ENCODE measurements around the gene CYP27C1.

The CYP27C1 gene

DNA sequence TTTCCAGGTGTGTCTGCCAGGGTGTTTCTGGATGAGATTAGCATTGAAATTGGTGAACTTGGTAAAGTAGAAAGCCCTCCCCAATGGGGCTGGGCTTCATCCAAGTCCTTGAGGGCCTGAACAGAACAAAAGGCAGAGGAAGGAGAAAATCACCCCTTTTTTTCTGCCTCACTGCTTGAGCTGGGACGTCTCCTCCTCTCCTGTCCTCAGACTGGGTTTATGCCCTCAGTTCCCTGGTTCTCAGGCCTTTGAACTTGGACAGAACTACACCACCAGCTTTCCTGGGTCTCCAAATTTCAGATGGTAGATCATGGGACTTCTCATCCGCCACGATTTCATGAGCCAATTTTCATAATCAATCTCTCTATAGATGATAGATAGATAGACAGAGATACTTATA lies 59.4 kb downstream of the CYP27C1 start:
- TF ChIP-seq, protein P1, sequence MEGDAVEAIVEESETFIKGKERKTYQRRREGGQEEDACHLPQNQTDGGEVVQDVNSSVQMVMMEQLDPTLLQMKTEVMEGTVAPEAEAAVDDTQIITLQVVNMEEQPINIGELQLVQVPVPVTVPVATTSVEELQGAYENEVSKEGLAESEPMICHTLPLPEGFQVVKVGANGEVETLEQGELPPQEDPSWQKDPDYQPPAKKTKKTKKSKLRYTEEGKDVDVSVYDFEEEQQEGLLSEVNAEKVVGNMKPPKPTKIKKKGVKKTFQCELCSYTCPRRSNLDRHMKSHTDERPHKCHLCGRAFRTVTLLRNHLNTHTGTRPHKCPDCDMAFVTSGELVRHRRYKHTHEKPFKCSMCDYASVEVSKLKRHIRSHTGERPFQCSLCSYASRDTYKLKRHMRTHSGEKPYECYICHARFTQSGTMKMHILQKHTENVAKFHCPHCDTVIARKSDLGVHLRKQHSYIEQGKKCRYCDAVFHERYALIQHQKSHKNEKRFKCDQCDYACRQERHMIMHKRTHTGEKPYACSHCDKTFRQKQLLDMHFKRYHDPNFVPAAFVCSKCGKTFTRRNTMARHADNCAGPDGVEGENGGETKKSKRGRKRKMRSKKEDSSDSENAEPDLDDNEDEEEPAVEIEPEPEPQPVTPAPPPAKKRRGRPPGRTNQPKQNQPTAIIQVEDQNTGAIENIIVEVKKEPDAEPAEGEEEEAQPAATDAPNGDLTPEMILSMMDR (IDR thresholded peaks at IDR 0.05; ENCODE audit: poor library complexity, severe bottlenecking): no peak
- ATAC-seq (ENCODE audit: low read depth) (no peak), DNase-seq (ENCODE audit: low spot score) (no peak)
- Histone ChIP-seq H3K27me3 (ENCODE audit: insufficient read depth, poor library complexity, severe bottlenecking) (no peaks in the 10 kb centered on the region), H3K36me3 (ENCODE audit: low read depth) (no peaks in the 10 kb centered on the region), H3K9me3 (ENCODE audit: severe bottlenecking) (no peaks in the 10 kb centered on the region), H3K27ac (ENCODE audit: poor library complexity, severe bottlenecking) (no peak overlapping the region), H3K4me1 (ENCODE audit: insufficient read depth, poor library complexity, severe bottlenecking) (no peaks in the 10 kb centered on the region), H3K4me3 (ENCODE audit: severe bottlenecking) (no peak overlapping the region)

DNA sequence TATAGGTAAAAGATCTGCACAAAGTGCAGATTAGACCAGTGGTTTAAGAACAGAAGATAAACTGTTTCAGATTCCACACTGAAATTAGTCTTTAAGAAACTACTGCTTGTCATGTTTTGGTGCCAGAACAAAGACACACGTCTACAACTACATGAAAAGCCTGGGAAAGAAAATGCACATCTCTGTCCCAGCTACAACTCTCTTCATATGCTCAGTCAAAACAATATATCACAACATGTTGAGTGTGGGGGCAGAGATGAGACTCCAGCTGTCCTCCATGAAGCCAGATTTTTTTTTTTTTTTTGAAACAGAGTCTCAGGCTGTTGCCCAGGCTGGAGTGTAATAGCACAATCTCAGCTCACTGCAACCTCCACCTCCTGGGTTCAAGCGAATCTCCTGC lies 60.6 kb downstream of the CYP27C1 start:
- no peak overlapping the region for H3K27ac ChIP-seq (ENCODE audit: poor library complexity, severe bottlenecking)
- H3K36me3 ChIP-seq (ENCODE audit: low read depth): no peaks in the 10 kb centered on the region
- H3K9me3 ChIP-seq (ENCODE audit: severe bottlenecking): no peaks in the 10 kb centered on the region
- DNase-seq (ENCODE audit: low spot score): no peak
- H3K4me3 ChIP-seq (ENCODE audit: severe bottlenecking): no peak overlapping the region
- H3K4me1 ChIP-seq (ENCODE audit: insufficient read depth, poor library complexity, severe bottlenecking): no peaks in the 10 kb centered on the region
- ATAC-seq (ENCODE audit: low read depth): no peak
- TF ChIP-seq, protein P1 (IDR thresholded peaks at IDR 0.05; ENCODE audit: poor library complexity, severe bottlenecking): no peak
- no peaks in the 10 kb centered on the region for H3K27me3 ChIP-seq (ENCODE audit: insufficient read depth, poor library complexity, severe bottlenecking)

DNA sequence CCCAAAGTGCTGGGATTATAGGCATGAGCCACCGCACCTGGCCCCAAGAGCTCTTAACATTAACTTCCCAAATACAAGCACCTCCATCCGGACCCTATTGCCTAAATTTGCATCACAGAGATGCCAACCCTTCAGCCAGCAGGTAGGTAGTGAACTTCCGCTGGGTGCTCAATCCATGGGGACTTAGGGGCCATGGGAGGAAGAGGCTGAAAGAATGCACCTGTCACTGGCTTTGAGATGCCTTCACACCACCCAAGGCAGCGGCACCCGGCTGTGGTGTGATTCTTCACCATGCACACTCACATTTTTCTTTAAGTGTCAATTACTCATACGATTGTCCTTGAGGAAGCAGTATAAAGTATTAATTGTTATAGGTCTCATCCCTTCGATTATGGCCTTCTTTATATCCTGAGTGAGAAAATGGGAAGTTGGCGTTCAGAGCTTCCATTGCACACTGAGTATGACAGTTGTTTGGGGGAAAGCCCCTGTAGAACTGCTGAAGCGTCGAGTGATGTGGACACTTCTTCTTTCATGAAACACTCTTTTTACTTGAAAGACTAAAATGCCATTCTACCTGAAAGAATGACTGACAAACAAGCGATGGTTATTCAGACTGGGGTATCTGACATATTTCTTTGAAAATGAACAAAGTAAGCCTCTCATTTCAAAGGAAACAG lies 61.3 kb downstream of the CYP27C1 start:
- TF ChIP-seq, protein P1 (IDR thresholded peaks at IDR 0.05; ENCODE audit: poor library complexity, severe bottlenecking): no peak
- H3K9me3 ChIP-seq (ENCODE audit: severe bottlenecking): no peaks in the 10 kb centered on the region
- no peaks in the 10 kb centered on the region for H3K27me3 ChIP-seq (ENCODE audit: insufficient read depth, poor library complexity, severe bottlenecking)
- H3K36me3 ChIP-seq (ENCODE audit: low read depth): no peaks in the 10 kb centered on the region
- no peak overlapping the region for H3K4me3 ChIP-seq (ENCODE audit: severe bottlenecking)
- peaks cover 7% of the 10 kb centered on the region for H3K4me1 ChIP-seq (ENCODE audit: insufficient read depth, poor library complexity, severe bottlenecking)
- DNase-seq (ENCODE audit: low spot score): no peak
- no peak for ATAC-seq (ENCODE audit: low read depth)
- H3K27ac ChIP-seq (ENCODE audit: poor library complexity, severe bottlenecking): no peak overlapping the region

DNA sequence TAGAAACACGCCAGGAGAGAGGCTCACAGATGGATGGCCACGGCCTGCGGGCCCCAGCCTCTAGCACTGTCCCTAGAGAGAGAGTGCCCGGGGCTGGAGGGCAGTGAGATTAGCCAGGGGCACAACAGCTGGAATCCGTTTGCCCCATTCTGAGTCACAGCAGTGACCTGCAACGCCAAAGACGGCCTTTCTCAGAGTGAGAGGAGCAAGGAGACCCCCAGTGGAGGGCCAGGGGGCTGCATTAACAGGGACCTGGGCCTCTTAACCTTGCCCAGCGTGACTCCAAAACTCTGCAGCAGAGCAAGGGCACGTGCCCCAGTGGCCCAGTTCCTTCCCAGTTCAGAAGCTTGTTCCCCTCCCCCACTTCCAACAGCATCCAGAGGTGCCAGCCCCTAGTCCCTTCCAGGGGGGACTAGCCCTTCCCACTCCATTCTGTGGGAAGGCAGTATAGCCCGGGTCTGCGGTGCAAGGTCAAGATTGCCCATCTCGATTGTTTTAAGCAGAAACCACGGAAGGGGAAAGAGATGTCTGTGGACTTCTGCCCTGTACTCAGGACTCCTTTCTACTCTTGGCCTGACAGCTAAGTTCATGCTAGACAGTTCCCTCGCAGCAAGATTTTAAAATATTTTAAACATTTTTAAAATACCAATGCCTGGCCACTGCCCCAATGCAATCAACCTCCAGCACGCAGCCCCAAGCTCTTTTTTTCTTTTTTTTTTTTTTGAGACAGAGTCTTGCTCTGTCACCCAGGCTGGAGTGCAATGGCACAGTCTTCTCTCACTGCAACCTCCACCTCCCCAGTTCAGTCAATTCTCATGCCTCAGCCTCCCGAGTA lies 62.2 kb downstream of the CYP27C1 start:
- no peaks in the 10 kb centered on the region for H3K27me3 ChIP-seq (ENCODE audit: insufficient read depth, poor library complexity, severe bottlenecking)
- H3K27ac ChIP-seq (ENCODE audit: poor library complexity, severe bottlenecking): no peak overlapping the region
- ATAC-seq (ENCODE audit: low read depth) (no peak), DNase-seq (ENCODE audit: low spot score) (no peak)
- H3K36me3 ChIP-seq (ENCODE audit: low read depth): no peaks in the 10 kb centered on the region
- H3K4me1 ChIP-seq (ENCODE audit: insufficient read depth, poor library complexity, severe bottlenecking): peaks cover 10% of the 10 kb centered on the region
- TF ChIP-seq, protein P1 (IDR thresholded peaks at IDR 0.05; ENCODE audit: poor library complexity, severe bottlenecking): no peak
- no peaks in the 10 kb centered on the region for H3K9me3 ChIP-seq (ENCODE audit: severe bottlenecking)
- no peak overlapping the region for H3K4me3 ChIP-seq (ENCODE audit: severe bottlenecking)

DNA sequence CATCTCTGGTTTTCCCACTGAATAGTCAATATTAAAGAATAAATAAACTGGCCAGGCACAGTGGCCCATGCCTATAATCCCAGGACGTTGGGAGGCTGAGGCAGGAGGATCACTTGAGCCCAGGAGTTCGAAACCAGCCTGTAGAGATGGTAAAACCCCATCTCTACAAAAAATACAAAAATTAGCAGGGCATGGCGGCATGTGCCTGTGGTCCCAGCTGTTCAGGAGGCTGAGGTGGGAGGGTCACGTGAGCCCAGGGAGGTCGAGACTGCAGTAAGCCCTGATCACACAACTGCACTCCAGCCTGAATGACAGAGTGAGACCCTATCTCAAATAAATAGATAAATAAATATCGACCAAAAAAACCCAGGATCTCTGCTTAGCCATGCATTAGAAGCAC lies 63.0 kb downstream of the CYP27C1 start:
- TF ChIP-seq, protein P1 (IDR thresholded peaks at IDR 0.05; ENCODE audit: poor library complexity, severe bottlenecking): no peak
- no peak for ATAC-seq (ENCODE audit: low read depth)
- no peaks in the 10 kb centered on the region for H3K27me3 ChIP-seq (ENCODE audit: insufficient read depth, poor library complexity, severe bottlenecking)
- H3K4me3 ChIP-seq (ENCODE audit: severe bottlenecking): no peak overlapping the region
- no peaks in the 10 kb centered on the region for H3K9me3 ChIP-seq (ENCODE audit: severe bottlenecking)
- H3K4me1 ChIP-seq (ENCODE audit: insufficient read depth, poor library complexity, severe bottlenecking): peaks cover 10% of the 10 kb centered on the region
- no peak overlapping the region for H3K27ac ChIP-seq (ENCODE audit: poor library complexity, severe bottlenecking)
- no peaks in the 10 kb centered on the region for H3K36me3 ChIP-seq (ENCODE audit: low read depth)
- no peak for DNase-seq (ENCODE audit: low spot score)

Data from RWPE2 (cell line).